ENCODE data around the gene WAPL. TPM values are rescaled to one million over a fixed set of nuclear protein-coding genes. Genes with fewer than 3 reads are reported as not detected.

Gene WAPL
- total and polyA plus RNA-seq, 2 donors (not counting 1 experiment from before 2014, with no cell fraction given), result 8.3 to 42.8 TPM

GRCh38 chr10:86399879-86400704, 121.5 kb downstream of the WAPL start:
- H3K27me3 ChIP-seq (replicated peaks in 1 of 4; ENCODE audit: control extremely low read depth in 1 of 4, control insufficient read depth in 3 of 4, insufficient read depth in 4 of 4, low read length in 3 of 4), result peaks cover 0 to 7% (median 4%) of the 10 kb centered on the region in 4 experiments
- no peaks in the 10 kb centered on the region for H3K36me3 ChIP-seq (replicated peaks in 1 of 2; ENCODE audit: control extremely low read depth in 1 of 2, control insufficient read depth in 1 of 2, extremely low read depth in 1 of 2, insufficient read depth in 2 of 2, low read length in 1 of 2)
- peak; percentile 98 for TF ChIP-seq CTCF (IDR thresholded peaks at IDR 0.05)
- TF ChIP-seq EZH2 (IDR thresholded peaks at IDR 0.05; ENCODE audit: borderline replicate concordance, insufficient read depth, low read depth, low read length, poor library complexity, severe bottlenecking), result no peak
- peak; percentile 88 for ATAC-seq (ENCODE audit: low read depth)
- Mint-ChIP-seq H3K4me3 (peak overlapping the region; percentile 93), H3K27ac (peak overlapping the region; percentile 61), H3K27me3 (peaks cover 16% of the 10 kb centered on the region), H3K9me3 (ENCODE audit: insufficient read depth) (no peaks in the 10 kb centered on the region), H3K4me1 (peaks cover 15% of the 10 kb centered on the region)
- ChIA-PET CTCF (interaction anchor here (0.7 to 6.5 kb wide), 29 partner anchors 8 to 500 kb away, joined by 3 to 156 read pairs (median 4); partner anchors contain the start of gene WAPL), POLR2A (interaction anchor here (0.8 to 2.6 kb wide), 4 partner anchors 12 to 571 kb away, joined by 3 to 13 read pairs (median 4); no protein-coding TSS in a partner anchor)
- H3K9ac ChIP-seq (ENCODE audit: low read length), result peak overlapping the region; percentile 81
- H3K27ac ChIP-seq (ENCODE audit: low read length in 2 of 2), result peak overlapping the region; percentile 15 to 61
- WGBS (ENCODE audit: insufficient coverage), result under 1% methylated on average over 90 of the region's 90 CpGs
- peak overlapping the region; percentile 100 for H3K4me2 ChIP-seq (replicated peaks; ENCODE audit: low read depth, low read length, poor library complexity, severe bottlenecking)
- no peaks in the 10 kb centered on the region for H3K9me3 ChIP-seq (ENCODE audit: control extremely low read depth in 1 of 3, control insufficient read depth in 2 of 3, insufficient read depth in 1 of 3, low read length in 2 of 3)
- peak overlapping the region; percentile 88 for H2AFZ ChIP-seq (ENCODE audit: insufficient read depth, low read depth, low read length, poor library complexity, severe bottlenecking)
- peak; percentile 92 for DNase-seq
- H4K20me1 ChIP-seq (ENCODE audit: control insufficient read depth, insufficient read depth, low read length, poor library complexity, severe bottlenecking), result no peaks in the 10 kb centered on the region
- no peaks in the 10 kb centered on the region for H3K79me2 ChIP-seq (ENCODE audit: control insufficient read depth, insufficient read depth, low read length)
- peaks cover 13 to 20% of the 10 kb centered on the region in 2 donors for H3K4me1 ChIP-seq (ENCODE audit: control insufficient read depth in 2 of 2, insufficient read depth in 2 of 2, low read length in 2 of 2)
- peak overlapping the region in 4 of 5 experiments; percentile 61 to 77 (median 63) for H3K4me3 ChIP-seq (ENCODE audit: control extremely low read depth in 1 of 5, extremely low read depth in 1 of 5, insufficient read depth in 1 of 5, low read depth in 2 of 5, low read length in 4 of 5)
- intact Hi-C loops (cut with micrococcal nuclease), result loop anchor here (1.0 to 5.0 kb wide), 6 partner anchors 13 to 497 kb away; partner anchors contain the start of genes BMPR1A and WAPL
